ENCODE data around the gene MATN1.

MATN1 gene

DNA sequence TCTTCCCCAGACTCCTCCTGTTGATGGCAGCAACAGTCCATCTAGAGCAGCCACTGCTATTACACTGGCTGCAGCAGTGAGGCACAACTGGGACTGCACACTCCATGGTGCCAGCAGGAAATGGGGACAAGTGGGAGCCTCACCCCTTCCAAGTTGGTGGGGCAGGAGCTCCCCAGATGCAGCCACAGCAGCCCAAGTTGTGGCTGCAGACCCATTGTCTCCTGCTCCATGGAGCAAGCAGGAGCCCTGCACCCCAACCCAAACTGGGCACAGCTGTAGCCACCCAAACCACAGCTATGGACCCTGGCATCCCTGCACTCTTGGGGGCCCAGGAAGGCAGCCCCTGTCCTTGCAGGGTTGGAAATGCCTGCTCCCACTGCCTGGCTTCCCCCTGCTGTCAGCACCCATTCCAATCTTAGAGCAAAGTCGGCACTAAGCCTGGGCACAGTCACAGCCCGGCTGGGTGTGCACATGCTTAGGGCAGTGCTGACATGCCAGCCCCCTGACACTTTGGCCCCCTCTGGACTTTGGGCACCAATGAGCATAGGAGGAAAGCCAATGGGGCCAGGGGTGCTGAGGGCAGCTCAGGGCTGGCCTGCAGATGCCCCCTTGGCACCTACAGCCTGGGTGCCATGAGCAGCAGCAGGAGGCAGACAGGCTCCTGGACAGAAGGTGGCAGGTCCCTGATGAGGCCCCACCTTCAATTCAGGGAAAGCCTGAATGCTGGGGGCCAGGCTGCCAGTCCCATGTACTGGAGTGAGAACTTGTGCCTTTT, 44.0 kb downstream of the MATN1 start:
- no peak for DNase-seq

DNA sequence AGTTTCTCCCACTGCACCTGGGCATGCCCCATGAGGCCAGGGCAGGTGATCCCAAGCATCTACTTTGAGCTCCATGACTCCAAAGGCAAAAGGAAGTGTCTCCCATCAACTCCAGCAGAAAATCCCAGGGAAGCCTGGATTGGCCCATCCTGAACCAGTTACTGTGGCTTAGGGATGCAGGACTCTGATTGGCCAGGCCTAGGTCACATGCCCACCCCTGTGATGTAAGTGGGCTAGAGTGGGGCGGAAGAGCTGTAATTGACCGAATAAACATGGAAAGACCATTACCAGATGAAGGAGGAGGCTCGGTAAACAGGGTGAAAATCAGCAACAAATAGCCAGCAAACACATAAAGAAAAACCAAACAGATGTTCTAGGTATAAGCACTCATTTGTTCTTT, 45.2 kb downstream of the MATN1 start:
- DNase-seq, result no peak

DNA sequence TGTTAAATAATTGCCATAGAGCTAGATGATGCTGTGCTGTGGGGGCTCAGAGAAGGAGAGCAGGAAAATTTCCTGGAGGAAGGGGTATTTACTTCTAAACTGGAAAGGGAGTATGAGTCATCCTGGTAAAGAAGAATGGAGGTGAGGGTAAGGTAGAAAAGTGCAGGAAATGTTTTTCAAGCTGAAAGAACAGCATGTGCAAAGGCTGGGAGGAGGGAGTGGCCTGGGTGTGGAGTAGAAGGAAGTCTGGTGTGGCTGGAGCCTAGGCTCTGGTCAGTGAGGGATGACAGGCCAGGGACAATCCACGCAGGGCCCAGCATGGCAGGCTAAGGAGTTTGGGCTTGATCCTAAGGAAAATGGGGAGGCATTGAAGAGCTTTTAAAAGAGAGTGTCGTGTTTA, 45.9 kb downstream of the MATN1 start:
- no peak for DNase-seq

DNA sequence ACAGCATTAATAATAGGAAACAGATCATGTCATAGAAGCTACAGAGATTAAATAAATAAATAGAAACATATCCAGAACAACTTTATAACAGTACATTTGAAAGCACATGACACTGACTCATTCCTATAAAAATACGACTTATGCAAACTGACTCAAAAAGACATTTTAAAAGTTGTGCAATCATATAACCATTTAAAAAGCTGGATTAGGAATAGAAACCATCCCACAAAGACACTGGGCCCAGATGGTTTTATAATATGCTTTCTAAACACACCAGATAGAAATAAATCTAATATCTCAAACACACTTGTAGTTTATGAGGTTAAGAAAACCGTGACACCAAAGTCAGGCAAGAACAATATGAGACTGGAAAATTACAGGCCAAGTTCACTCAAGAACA, 47.6 kb downstream of the MATN1 start:
- DNase-seq, result no peak

DNA sequence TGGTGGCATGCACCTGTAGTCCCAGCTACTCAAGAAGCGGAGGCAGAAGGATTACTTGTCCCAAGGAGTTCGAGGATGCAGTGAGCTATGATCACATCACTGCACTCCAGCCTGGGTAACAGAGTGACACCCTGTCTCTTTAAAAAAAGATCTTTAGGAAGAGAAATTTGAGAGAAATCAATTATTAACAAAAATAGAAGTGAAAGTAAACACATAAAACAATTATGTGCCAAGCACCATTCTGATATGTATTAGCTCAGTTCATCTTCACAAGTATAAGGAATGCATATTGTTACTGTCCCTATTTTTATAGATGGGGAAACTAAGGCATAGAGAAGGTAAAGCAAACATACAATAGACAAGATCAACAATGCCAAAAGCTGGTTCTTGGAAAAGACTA, 48.1 kb downstream of the MATN1 start:
- DNase-seq, result no peak

DNA sequence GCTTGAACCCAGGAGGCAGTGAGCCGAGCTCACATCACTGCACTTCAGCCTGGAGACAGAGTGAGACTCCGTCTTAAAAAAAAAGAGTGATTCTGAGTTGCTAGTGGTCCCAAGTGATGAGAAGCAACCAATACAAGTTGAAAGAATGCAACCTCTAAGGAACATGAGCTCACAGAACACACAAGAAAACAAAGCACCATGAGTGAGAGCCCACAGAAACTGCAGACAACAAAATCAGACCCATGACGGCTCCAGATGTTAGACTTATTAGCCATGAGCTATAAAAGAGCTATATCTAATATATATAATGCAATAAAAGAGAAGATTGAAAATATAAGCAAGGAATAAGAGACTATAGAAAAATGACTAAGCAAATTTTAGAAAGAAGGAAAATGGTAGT, 50.0 kb downstream of the MATN1 start:
- DNase-seq, result no peak

DNA sequence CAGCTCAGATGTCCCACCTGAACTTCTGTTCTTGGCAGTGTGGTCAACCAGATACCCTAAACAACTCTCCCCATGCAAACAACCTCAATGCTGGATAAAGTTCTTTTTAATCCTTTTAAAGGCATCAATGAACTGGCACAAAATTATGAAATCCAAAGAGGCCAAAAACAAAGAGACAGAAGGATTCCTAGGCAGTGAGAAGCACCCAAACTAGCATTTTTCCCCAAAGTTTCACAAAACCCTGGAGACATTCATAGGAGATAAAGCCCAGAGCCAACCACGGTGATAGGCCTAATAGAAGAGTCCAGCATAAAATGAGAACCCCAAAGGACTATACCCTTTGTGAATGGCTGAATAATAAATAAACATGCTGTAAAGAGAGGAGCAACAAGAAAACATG, 50.7 kb downstream of the MATN1 start:
- DNase-seq, result no peak

DNA sequence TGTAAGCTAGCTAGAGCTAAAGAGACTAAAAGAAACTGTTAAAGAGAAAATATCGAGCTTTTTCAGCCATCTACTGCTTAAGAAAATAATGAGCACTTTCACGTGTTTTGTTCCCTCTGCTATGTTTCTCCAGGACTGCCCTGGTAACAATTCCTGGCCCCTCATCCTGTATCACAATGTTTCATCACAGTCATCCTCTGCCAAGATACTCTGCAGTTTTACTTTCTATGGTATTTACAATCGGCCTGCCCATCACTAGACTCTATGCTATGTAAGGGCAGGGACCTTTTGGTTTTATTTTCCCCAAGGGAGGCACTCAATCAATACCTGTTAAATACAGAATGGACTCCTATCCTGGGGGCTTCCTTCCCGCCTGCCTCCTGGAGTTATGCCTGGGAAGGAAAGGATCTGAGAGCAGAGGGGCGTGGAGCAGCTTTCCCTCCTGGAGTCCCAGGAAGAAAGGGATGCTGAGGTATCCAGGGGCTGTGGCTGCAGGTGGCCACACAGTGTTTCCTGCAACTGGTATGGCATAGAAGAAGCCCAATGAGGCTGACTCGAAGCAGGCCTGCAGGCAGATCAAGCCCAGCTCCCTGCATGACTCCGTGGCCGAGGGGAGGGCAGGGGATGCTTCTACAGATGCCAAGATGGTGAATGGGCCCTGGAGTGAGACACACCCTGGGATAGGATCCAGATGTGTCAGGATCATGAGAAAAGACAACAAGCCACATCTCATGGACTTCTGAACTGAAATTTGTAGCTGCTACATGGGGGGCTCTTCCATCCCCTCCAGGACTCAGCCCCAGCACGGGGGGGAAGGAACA, 52.9 kb downstream of the MATN1 start:
- DNase-seq, result no peak

DNA sequence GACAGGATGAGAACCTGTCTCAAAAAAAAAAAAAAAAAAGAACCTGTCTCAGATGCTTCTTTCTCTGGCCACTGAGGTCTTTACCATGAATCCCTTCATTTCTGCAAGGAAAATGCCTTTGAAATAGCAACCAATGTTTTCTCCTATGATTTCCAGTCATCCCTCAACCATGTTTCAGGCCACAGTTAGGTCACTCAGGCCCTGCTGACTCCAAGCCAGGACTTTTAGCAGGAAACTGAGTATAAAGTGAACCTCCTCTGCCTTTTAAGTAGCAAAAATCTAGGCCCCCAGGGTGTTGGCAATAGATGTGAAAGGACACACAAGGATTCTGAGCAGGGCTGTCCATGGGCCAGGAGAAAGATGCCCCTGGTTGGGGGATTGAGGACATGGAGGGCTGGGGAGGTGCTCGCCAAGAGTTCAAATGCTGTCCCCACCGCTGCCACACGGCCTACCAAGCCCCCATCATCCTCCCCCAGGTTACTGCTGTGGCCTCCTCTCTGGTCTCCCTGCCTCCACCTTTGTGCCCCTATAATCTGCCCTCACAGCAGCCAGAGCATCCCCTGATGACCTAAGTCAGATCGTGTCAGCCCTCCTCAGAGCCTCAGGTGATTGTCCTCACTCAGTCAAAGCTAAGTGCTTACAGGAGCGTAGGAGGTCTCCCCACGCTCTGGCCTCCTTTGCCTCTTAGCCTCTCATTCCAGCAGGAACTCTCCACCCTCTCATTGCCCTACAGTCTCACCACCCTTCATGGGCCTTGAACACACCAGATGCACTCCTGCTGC, 54.6 kb downstream of the MATN1 start:
- no peak for DNase-seq

DNA sequence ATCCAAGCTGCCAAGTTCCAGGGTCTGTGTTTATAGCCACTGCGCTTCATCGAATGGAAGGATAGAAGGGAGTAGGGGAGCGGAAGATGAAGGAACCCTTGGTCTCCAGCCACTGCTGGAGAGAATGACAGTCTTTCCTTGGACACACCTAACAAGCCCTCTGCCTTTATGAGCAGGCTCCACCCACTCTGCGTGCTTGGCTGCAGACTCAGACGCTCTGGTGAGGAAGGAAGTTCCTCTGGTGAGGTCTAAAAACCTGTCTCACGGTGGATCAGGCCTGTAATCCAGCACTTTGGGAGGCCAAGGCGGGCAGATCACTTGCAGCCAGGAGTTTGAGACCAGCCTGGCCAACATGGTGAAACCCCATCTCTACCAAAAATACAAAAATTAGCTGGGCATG, 55.4 kb downstream of the MATN1 start:
- DNase-seq, result no peak

DNA sequence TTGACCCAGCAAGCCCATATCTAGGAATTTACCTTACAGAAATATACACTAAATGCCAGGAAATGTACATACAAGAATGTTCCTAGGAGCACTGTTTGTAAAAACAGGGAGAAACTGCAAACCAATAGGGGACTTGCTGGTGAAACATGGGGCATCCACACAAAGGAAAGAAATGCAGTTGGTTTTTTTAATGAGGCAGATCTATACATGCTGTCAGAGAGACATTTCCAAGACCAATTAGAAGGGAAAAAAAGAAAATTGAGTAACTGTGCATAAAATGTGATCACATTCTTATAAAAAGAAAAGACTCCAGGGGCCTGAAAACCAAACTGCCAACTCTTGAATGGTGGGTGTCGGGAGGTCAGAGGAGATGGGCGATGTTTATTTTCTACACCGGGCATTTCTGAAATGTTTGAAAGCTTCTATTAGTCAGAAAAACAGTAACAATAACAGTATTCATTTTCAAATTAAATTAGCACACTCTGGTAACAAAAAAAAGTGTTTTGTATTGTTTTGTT, 56.6 kb downstream of the MATN1 start:
- DNase-seq, result no peak

DNA sequence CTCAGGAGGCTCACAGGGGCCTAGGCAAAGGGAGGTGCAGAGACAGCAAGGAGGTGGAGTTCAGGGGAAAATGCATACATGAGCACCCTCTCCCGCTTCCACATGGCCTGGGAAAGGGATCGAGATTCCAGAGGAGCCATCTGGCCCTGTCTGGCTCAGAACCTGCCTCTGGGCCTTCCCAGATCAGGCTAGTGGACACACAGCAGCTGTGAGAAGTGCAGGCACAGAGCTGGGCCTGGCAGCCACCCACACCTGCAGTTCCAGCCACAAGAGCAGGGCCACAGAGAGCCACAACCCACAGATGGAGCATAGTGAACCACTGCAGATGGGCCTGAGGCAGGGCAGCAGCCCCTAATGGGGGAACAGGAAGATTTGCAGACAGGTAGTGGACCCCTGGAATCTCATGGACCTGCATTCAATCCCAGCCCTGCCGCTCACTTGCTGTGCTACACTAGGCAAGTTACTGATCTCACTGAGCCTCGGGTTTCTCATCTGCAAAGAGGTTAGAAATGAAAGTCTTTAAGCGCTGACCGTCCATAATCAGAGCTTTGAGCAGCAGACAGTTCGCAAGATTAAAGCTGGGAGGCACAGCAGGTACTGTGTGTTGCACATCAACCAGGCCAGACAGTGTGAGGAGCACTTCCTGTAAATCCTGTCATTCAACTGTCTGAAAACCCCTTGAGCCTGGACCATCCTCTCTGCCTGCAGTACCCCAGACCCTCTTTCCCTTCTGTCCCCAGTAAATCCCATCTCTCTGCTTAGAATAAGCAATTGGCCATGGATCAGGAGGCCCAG, 58.0 kb downstream of the MATN1 start:
- DNase-seq, result no peak

DNA sequence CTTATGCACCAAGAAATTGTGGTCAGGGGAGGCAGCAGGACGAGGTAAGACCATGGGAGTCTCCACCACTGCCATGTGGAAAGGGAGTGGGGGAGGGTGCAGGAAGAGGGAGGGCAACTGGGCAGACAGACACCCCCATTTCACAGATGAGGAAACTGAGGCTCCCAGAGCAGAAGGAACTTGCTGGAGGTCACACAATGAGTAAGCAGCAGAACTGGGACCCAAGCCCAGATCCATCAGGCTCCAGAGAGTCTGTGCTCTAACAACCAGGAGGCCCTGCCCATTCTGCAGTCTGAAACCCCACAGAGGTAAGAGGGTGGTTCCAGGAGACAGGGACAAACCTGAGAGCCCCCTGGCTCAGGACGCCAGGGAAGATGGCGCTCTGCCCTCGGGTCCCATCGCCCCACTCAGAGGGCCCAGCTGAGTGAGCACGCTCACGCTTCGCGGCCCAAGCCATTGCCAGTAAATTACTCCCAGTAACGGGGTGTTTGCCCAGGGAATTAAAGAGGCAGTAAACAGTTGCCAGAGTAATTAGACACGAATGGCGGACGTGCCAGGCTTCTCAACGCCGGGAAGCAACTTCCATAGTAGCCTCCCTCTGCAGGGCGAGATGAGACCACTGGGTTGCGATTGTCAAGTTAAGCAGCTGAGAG, 59.2 kb downstream of the MATN1 start:
- peak in 3 of 14 donors; percentile 3 to 55 (median 4) for DNase-seq

DNA sequence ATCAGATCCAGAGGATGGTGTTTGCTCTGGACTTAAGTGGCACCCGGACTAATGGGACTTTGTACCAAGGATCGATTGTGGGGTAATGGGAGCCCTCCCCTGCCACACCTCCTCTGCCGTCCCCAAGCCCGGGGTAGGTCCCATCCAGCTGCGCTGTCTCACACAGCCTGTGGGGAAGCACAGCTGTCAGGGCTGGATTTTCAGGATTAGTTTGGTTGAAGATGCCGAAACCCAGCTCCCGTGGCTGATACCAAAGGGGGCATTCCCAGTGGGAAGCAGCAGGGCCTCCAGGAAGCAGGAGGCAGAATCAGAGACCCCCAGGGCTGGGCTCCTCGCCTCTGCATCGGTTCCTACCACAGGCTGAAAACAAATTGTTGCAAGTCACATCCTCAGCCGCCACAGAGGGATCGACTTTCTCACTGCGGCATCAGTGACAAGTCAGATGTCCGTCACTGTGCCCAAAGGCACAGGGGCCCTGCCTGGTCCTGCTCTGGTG, 59.7 kb downstream of the MATN1 start:
- DNase-seq, result no peak

DNA sequence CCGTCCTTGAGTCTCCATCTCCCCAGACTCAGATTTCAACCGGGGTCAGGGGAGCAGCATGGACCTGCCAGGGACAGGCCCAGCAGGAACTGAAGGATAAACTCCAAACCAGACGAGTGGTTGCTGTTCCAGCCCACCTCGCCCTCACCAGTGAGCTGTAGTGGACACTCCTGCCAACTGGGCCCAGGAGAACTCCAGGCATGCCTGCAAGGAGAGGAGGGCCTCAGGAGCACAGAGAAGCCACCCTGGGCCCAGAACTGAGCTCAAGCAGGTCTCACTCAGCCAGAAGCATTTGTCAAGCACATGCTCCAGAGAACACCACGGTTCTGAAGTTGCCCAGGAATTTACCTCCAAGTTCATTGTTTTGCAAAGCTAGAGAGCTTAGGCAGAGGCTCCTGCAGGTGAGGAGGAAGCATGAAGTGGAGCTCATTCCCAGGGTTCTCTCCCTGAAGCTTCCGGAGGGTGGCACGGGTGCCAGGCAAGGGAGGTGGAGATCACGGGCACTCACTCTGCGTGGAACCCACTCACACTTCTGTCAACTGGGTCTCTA, 61.0 kb downstream of the MATN1 start:
- no peak for DNase-seq

DNA sequence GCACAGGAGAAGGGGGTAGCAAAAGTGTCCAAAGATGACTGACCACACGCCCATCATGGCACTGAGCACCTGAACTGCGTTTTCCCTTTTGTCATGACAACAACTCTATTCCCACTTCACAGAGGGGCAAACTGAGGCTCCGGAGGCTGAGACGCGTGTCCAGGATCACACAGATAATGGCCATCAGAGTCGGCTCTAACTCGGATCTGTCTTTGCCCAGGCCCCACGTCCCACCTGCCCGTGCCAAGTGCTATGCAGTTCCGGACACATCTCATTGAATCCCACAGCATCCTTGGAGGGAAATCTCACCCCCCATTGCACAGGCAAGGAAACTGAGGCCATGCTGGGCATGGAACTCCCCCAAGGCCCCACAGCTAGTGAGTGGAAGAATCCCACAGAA, 62.1 kb downstream of the MATN1 start:
- DNase-seq, result no peak
